Measurements from ENCODE around the gene TMED6.
"Not testable (repeated sequence)": the region's sequence is repeated elsewhere in the genome, so short reads cannot be mapped to it uniquely, and the experiment has no call there.

The TMED6 gene

GRCh38 chr16:69301861-69302260 lies 49.7 kb downstream of the TMED6 start:
- DNase-seq (ENCODE audit: low read depth in 2 of 2): no peak

- no peak for DNase-seq (ENCODE audit: low read depth in 2 of 2)
Measured at GRCh38 chr16:69301187-69301586, 50.4 kb downstream of the TMED6 start.

- DNase-seq (ENCODE audit: low read depth in 2 of 2): no peak
Measured at GRCh38 chr16:69298261-69298660, 53.3 kb downstream of the TMED6 start.

- not testable (repeated sequence) for DNase-seq (ENCODE audit: low read depth in 2 of 2)
Measured at GRCh38 chr16:69296771-69297170, 54.8 kb downstream of the TMED6 start.

GRCh38 chr16:69294051-69294450 lies 57.5 kb downstream of the TMED6 start:
- no peak for DNase-seq (ENCODE audit: low read depth in 2 of 2)

- DNase-seq (ENCODE audit: low read depth in 2 of 2): no peak
Measured at GRCh38 chr16:69293401-69293800, 58.2 kb downstream of the TMED6 start.
